HepG2 (cell line): Measurements from ENCODE around the gene TOR4A. TPM values are rescaled to one million over a fixed set of nuclear protein-coding genes. Genes with fewer than 3 reads are reported as not detected.

ENCODE experiments used
- CENPT ChIP-seq: sonication (generic); formaldehyde crosslinking; IDR thresholded peaks from 2 replicates; pipeline ENCODE4 v1.8.0; 2022; ENCODE audit warnings: low read depth, mild to moderate bottlenecking, moderate library complexity, missing genetic modification reagents
- HINFP ChIP-seq: sonication (generic); formaldehyde crosslinking; IDR thresholded peaks from 2 replicates; pipeline ENCODE4 v1.4.0; 2020; ENCODE audit warnings: low read depth, mild to moderate bottlenecking, missing genetic modification reagents
- IRF9 ChIP-seq: sonication (generic); formaldehyde crosslinking; IDR thresholded peaks from 2 replicates; pipeline ENCODE4 v1.8.0; 2022; ENCODE audit warnings: missing genetic modification reagents, mild to moderate bottlenecking, borderline replicate concordance
- NR2F1 ChIP-seq, 2 experiments: fragments of 450-650 bp in 1 of 2; formaldehyde crosslinking in 1 of 2; IDR thresholded peaks; 2 replicates each; pipeline versions ENCODE4 v1.5.0 to v1.6.1; 2016 to 2020; ENCODE audit warnings: mild to moderate bottlenecking in 1 of 2, missing compliant biosample characterization in 1 of 2, missing genetic modification reagents in 1 of 2, moderate library complexity in 1 of 2
- POGK ChIP-seq: sonication (generic); formaldehyde crosslinking; conservative IDR thresholded peaks from 2 replicates; pipeline ENCODE4 v1.8.0; 2022; ENCODE audit warnings: mild to moderate bottlenecking, moderate library complexity, missing genetic modification reagents
- RERE ChIP-seq: IDR thresholded peaks from 2 replicates; pipeline ENCODE4 v1.6.1; 2016; ENCODE audit warnings: low read depth, missing genetic modification reagents, missing compliant biosample characterization
- TRIM22 ChIP-seq: fragments of 450-650 bp; IDR thresholded peaks from 2 replicates; pipeline ENCODE4 v1.6.1; 2017
- UBTF ChIP-seq: sonication (generic); formaldehyde crosslinking; IDR thresholded peaks from 2 replicates; pipeline ENCODE4 v1.4.0; 2020; ENCODE audit warnings: mild to moderate bottlenecking, missing genetic modification reagents
- ZNF280B ChIP-seq: sonication (generic); formaldehyde crosslinking; IDR thresholded peaks from 2 replicates; pipeline ENCODE4 v1.5.0; 2020; ENCODE audit warnings: missing genetic modification reagents, mild to moderate bottlenecking, borderline replicate concordance
- ZNF282 ChIP-seq: fragments of 450-650 bp; IDR thresholded peaks from 2 replicates; pipeline ENCODE4 v1.6.1; 2018; ENCODE audit not compliant: partially characterized antibody
- ZNF446 ChIP-seq: sonication (generic); formaldehyde crosslinking; IDR thresholded peaks from 2 replicates; pipeline ENCODE4 v1.5.0; 2020; ENCODE audit warnings: mild to moderate bottlenecking, missing genetic modification reagents
- ZNF451 ChIP-seq: sonication (generic); formaldehyde crosslinking; IDR thresholded peaks from 2 replicates; pipeline ENCODE4 v1.5.0; 2020; ENCODE audit warnings: mild to moderate bottlenecking, missing genetic modification reagents
- polyA plus RNA-seq, 8 experiments: library from polyadenylated mRNA; depleted of rRNA in 3 of 8; stranded (reverse) in 7 of 8; unstranded in 1 of 8; fragments of >200 nt; fragmentation: Illumina TruSeq in 4 of 8; extraction: Trizol in 4 of 8; gene quantifications; 2 replicates each; pipeline versions ENCODE4 v1.2.1 to v1.2.3, GENCODE V29; 2011 to 2016; ENCODE audit warnings: low read depth in 4 of 8, missing spikeins in 1 of 8, mixed read lengths in 1 of 8; ENCODE audit not compliant: insufficient read depth in 1 of 8
- total RNA-seq, 5 experiments: library from RNA; depleted of rRNA; stranded (reverse); fragments of >200 nt; fragmentation: Illumina TruSeq; extraction: Trizol; gene quantifications; 2 replicates each; pipeline ENCODE4 v1.2.3, GENCODE V29; 2016; ENCODE audit warnings: low read depth in 1 of 5

Gene TOR4A
- total and polyA plus RNA-seq, 2 of the 13 experiments (the other 11 are each of a cell fraction or from before 2014, with no cell fraction given) = 11.1 to 14.2 TPM

GRCh38 chr9:137319011-137319738, 41.6 kb downstream of the TOR4A start (continued):
- TF ChIP-seq HINFP (CRISPR knock-in tag) (no peak), RERE (CRISPR knock-in tag) (no peak), TRIM22 (no peak), ZNF282 (no peak), POGK (no peak), IRF9 (CRISPR knock-in tag) (no peak), NR2F1 (CRISPR knock-in tag; IDR thresholded peaks at IDR 0.05) (no peak), ZNF280B (no peak), ZNF451 (no peak), CENPT (CRISPR knock-in tag) (no peak), UBTF (CRISPR knock-in tag) (peak; percentile 74), ZNF446 (CRISPR knock-in tag) (no peak)
